GM12892 (cell line): ENCODE measurements around the gene RANBP3.

Experiments used
- POLR2A ChIP-seq: IDR thresholded peaks from 2 replicates; pipeline ENCODE4 v1.6.1; 2011; ENCODE audit warnings: low read depth, low read length, control low read depth
- POLR2AphosphoS5 ChIP-seq: IDR thresholded peaks from 2 replicates; pipeline ENCODE4 v1.6.1; 2011; ENCODE audit warnings: low read depth, low read length, control low read depth
- TAF1 ChIP-seq: IDR thresholded peaks from 2 replicates; pipeline ENCODE4 v1.6.1; 2011; ENCODE audit warnings: low read depth, mild to moderate bottlenecking, control low read depth, low read length, borderline replicate concordance

DNA sequence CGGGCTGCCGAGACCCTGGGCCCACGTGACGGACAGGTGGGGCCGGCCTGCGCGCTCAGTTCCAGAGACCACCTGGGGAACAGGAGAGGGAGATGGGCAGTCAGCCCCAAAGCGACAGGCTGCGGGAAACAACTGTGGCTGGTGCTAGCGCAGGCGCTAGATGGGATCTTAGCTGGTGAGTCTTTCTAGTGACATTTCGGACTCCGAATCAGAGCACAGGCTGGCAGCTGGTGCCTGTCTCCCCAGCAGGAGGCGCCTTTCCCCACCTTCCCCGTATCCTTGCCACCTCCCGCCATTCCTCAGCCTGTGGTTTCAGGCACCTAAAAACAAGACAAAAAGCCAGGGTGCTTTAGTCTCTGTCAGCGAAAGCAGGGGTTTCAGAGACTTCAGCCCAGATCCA, 19.4 kb upstream of the RANBP3 start:
- TF ChIP-seq POLR2AphosphoS5 (no peak), TAF1 (no peak), POLR2A (no peak)
